Measurements from ENCODE around the gene TMEM132E. TPM values are rescaled to one million over a fixed set of nuclear protein-coding genes. Genes with fewer than 3 reads are reported as not detected.

The TMEM132E gene
- total and polyA plus RNA-seq, 2 of the 8 experiments (the other 6 are each of a cell fraction or from before 2014, with no cell fraction given): 0.45 to 0.60 TPM

DNA sequence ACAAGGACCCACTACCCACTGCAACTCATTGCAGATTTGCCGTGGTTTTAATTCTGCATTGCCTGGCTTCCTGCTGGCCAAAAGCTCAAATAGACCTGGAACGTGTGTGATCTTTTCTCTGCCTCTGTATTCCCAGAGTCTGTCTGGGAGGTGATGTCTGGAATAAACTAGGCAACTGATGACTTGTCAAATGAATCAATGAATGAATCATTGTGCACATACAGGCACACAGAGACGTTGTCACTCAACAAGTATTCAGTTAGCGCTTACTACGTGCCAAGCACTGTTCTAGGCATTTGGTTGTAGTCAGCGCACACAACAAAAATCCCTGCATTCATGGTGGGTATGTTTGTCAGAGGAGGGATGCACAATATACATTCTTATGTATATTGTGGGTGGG lies 8.9 kb downstream of the TMEM132E start:
- no peak overlapping the region for H2BK5ac ChIP-seq (ENCODE audit: low read depth, low read length)
- FAIRE-seq (no peak), DNase-seq (ENCODE audit: low read depth in 1 of 2, low spot score in 2 of 2) (no peak)
- no peak overlapping the region for H3K14ac ChIP-seq (ENCODE audit: insufficient read length)
- no peak overlapping the region for H3K18ac ChIP-seq (ENCODE audit: extremely low read depth, low read length)
- no peak overlapping the region for H3K4me3 ChIP-seq (ENCODE audit: extremely low read depth in 1 of 4, insufficient read depth in 2 of 4, low read depth in 3 of 4, low read length in 4 of 4)
- H2AK5ac ChIP-seq (ENCODE audit: low read depth, low read length): no peak overlapping the region
- WGBS, 2 experiments (ENCODE audit: extremely low coverage in 1 of 2, insufficient coverage in 1 of 2, insufficient read length in 1 of 2, insufficient replicate concordance in 2 of 2, low coverage in 1 of 2, low lambda C conversion rate in 2 of 2, missing lambda C conversion rate in 1 of 2): 92% methylated on average over 6 of the region's 6 CpGs; no CpG with 5 or more reads in 1 of the 2 experiments
- H3K79me2 ChIP-seq (ENCODE audit: control insufficient read depth in 1 of 2, insufficient read depth in 2 of 2, low read length in 2 of 2): no peaks in the 10 kb centered on the region
- H3K79me1 ChIP-seq (ENCODE audit: low read depth, low read length): no peaks in the 10 kb centered on the region
- CTCF ChIA-PET (ENCODE audit: partially characterized antibody): interaction anchor here (0.8 to 2.2 kb wide), 4 partner anchors 26 to 303 kb away, joined by 5 to 10 read pairs (median 6); no protein-coding TSS in a partner anchor
- H3K4ac ChIP-seq (replicated peaks; ENCODE audit: insufficient read length, low read depth, low read length): no peak overlapping the region
- H3K27ac ChIP-seq (ENCODE audit: low read depth, low read length): no peak overlapping the region
- H3K9me3 ChIP-seq (ENCODE audit: insufficient read depth in 2 of 2, low read depth in 1 of 2, low read length in 1 of 2): no peaks in the 10 kb centered on the region
- no peaks in the 10 kb centered on the region for H3K23me2 ChIP-seq (ENCODE audit: low read depth, low read length)
- H4K91ac ChIP-seq (replicated peaks; ENCODE audit: insufficient read length, low read length): no peak overlapping the region
- POLR2A ChIA-PET (ENCODE audit: partially characterized antibody): interaction anchor here (1.4 kb wide), 1 partner anchor 11 kb away, joined by 3 read pairs; no protein-coding TSS in a partner anchor
- H2BK12ac ChIP-seq (ENCODE audit: low read depth, low read length): no peak overlapping the region
- peaks cover 0 to 5% (median 1%) of the 10 kb centered on the region in 4 experiments; a peak in 4 of 7 replicates for H3K4me1 ChIP-seq (replicated peaks in 1 of 4; ENCODE audit: control insufficient read depth in 3 of 4, insufficient read depth in 4 of 4, low read length in 3 of 4)
- no peak overlapping the region for H2BK120ac ChIP-seq (replicated peaks; ENCODE audit: low read depth, low read length)
- H3K4me2 ChIP-seq (ENCODE audit: insufficient read depth in 1 of 2, low read depth in 2 of 2, low read length in 2 of 2): no peak overlapping the region
- H2BK15ac ChIP-seq (ENCODE audit: low read length): no peak overlapping the region
- no peak overlapping the region for H4K5ac ChIP-seq (ENCODE audit: insufficient read length, low read depth, low read length)
- H4K8ac ChIP-seq (ENCODE audit: extremely low read depth, insufficient read depth, low read length): no peak overlapping the region
- no peak overlapping the region for H3K23ac ChIP-seq (ENCODE audit: insufficient read length)
- H4K20me1 ChIP-seq (replicated peaks in 1 of 2; ENCODE audit: control insufficient read depth in 1 of 2, insufficient read depth in 2 of 2, low read length in 2 of 2): peaks cover 6 to 14% of the 10 kb centered on the region in 2 experiments
- no peak overlapping the region for H3K56ac ChIP-seq (replicated peaks; ENCODE audit: insufficient read length, low read depth, low read length)
- no peak overlapping the region for H2BK20ac ChIP-seq (ENCODE audit: low read length)
- H3K36me3 ChIP-seq (ENCODE audit: control insufficient read depth in 2 of 4, insufficient read depth in 4 of 4, low read length in 3 of 4): no peaks in the 10 kb centered on the region
- H2AFZ ChIP-seq (ENCODE audit: low read length): no peak overlapping the region
- peaks cover 36 to 73% (median 59%) of the 10 kb centered on the region in 4 experiments for H3K27me3 ChIP-seq (replicated peaks in 1 of 4; ENCODE audit: control insufficient read depth in 3 of 4, extremely low read depth in 1 of 4, insufficient read depth in 3 of 4, low read length in 3 of 4)
- H3K9ac ChIP-seq (replicated peaks in 1 of 4; ENCODE audit: extremely low read depth in 1 of 4, low read depth in 3 of 4, low read length in 3 of 4): no peak overlapping the region
- TF ChIP-seq TCF12 (IDR thresholded peaks at IDR 0.05; ENCODE audit: low read depth, low read length) (no peak), SUZ12 (IDR thresholded peaks at IDR 0.05; ENCODE audit: low read length) (no peak), BACH1 (IDR thresholded peaks at IDR 0.05; ENCODE audit: low read length) (no peak), JUND (IDR thresholded peaks at IDR 0.05; ENCODE audit: low read length) (no peak), PHF8 (conservative IDR thresholded peaks at IDR 0.05; ENCODE audit: low read depth, low read length) (no peak), KDM5A (IDR thresholded peaks at IDR 0.05; ENCODE audit: low read length) (no peak), SRF (IDR thresholded peaks at IDR 0.05; ENCODE audit: low read depth, low read length) (no peak), RAD21 (IDR thresholded peaks at IDR 0.05 in 1 of 2, conservative IDR thresholded peaks at IDR 0.05 in 1 of 2; ENCODE audit: low read depth in 2 of 2, low read length in 2 of 2) (no peak), ZNF274 (IDR thresholded peaks at IDR 0.05; ENCODE audit: borderline replicate concordance, extremely low read depth, low read length) (no peak), NRF1 (IDR thresholded peaks at IDR 0.05; ENCODE audit: low read depth, low read length) (no peak), NANOG (IDR thresholded peaks at IDR 0.05; ENCODE audit: insufficient read depth, low read depth, low read length, poor library complexity, severe bottlenecking) (no peak)
- TF ChIP-seq, protein P1, sequence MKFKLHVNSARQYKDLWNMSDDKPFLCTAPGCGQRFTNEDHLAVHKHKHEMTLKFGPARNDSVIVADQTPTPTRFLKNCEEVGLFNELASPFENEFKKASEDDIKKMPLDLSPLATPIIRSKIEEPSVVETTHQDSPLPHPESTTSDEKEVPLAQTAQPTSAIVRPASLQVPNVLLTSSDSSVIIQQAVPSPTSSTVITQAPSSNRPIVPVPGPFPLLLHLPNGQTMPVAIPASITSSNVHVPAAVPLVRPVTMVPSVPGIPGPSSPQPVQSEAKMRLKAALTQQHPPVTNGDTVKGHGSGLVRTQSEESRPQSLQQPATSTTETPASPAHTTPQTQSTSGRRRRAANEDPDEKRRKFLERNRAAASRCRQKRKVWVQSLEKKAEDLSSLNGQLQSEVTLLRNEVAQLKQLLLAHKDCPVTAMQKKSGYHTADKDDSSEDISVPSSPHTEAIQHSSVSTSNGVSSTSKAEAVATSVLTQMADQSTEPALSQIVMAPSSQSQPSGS (IDR thresholded peaks at IDR 0.05; ENCODE audit: low read length): no peak

Data from H1 (cell line).